Ascending aorta (tissue), 2 donors: ENCODE results near the gene ZNF497. TPM values are rescaled to one million over a fixed set of nuclear protein-coding genes. Genes with fewer than 3 reads are reported as not detected.

Source experiments
- DNase-seq, 2 donors: peaks; one replicate each; pipeline ENCODE4 v3.0.0-alpha.2; 2019; ENCODE audit warnings: low spot score in 2 of 2
- H3K27ac ChIP-seq, 2 donors: fragments of 200-600 bp; sonication (generic); one replicate each; pipeline ENCODE4 v1.5.1; 2016 to 2017; ENCODE audit warnings: mild to moderate bottlenecking in 1 of 2
- H3K27me3 ChIP-seq: fragments of 200-600 bp; sonication (generic); one replicate; pipeline ENCODE4 v1.5.1; 2017
- H3K36me3 ChIP-seq, 2 donors: fragments of 200-600 bp; sonication (generic); one replicate each; pipeline ENCODE4 v1.5.1; 2016
- H3K4me1 ChIP-seq, 2 donors: fragments of 200-600 bp; sonication (generic); one replicate each; pipeline ENCODE4 v1.5.1; 2016 to 2017; ENCODE audit warnings: mild to moderate bottlenecking in 1 of 2
- H3K4me3 ChIP-seq, 2 donors: fragments of 200-600 bp; sonication (generic); one replicate each; pipeline ENCODE4 v1.5.1; 2016 to 2017; ENCODE audit warnings: mild to moderate bottlenecking in 1 of 2
- H3K9me3 ChIP-seq, 2 donors: fragments of 200-600 bp; sonication (generic); one replicate each; pipeline ENCODE4 v1.5.1; 2016
- CTCF ChIP-seq, 3 experiments: fragments of 200-600 bp in 2 of 3; fragments of 450-650 bp in 1 of 3; sonication (generic) in 2 of 3; IDR thresholded peaks; one replicate each; pipeline ENCODE4 v1.5.1; 2016 to 2019; ENCODE audit warnings: antibody characterized with exemption in 3 of 3, mild to moderate bottlenecking in 1 of 3, moderate library complexity in 1 of 3
- intact Hi-C: fragments of 100-400 bp; cut with DNase I; formaldehyde crosslinking; loops from one replicate; pipeline ENCODE4 v1.15.1; 2023
- total RNA-seq: library from RNA; depleted of rRNA; stranded (reverse); fragments of >200 nt; gene quantifications from one replicate; pipeline ENCODE4 v1.1.0, GENCODE V29; 2016

ZNF497 gene
- total RNA-seq, 1 donor from 2014 or later = not detected

DNA sequence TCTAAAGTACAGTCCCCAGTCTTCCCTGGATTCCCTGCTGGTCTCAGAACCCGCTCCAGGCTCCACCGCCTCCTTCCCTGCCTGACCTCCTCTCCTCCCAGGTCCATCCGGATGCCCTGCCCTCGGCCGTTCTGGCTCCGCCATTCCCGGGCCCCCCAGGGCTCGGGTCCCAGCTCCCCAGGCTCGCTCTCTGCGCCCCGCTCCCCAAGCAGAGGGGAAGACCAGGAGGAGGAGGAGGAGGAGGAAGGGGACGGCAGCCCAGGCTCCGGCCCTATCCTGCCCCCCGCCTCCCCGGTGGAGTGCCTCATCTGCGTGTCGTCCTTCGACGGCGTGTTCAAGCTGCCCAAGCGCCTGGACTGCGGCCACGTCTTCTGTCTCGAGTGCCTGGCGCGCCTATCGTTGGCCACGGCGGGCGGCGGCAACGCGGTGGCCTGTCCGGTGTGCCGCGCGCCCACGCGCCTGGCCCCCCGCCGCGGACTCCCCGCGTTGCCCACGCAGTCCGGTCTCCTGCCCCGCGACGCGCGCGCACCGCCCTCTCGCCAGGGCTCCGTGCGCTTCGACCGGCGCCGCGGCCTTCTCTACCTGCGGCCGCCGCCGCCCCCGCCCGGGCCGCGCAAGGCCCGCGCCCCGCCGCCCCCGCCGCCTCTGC is 33.6 kb upstream of the ZNF497 start:
- TF ChIP-seq CTCF (IDR thresholded peaks at IDR 0.05) = no peak
- H3K27me3 ChIP-seq = no peaks in the 10 kb centered on the region
- intact Hi-C loops = no loop called here
- H3K27ac ChIP-seq = no peak overlapping the region
- peaks cover 27 to 39% of the 10 kb centered on the region in 2 donors for H3K36me3 ChIP-seq
- H3K9me3 ChIP-seq = no peaks in the 10 kb centered on the region
- H3K4me1 ChIP-seq = peaks cover 7 to 10% of the 10 kb centered on the region in 2 donors
- H3K4me3 ChIP-seq = no peak overlapping the region
- DNase-seq = no peak

GRCh38 chr19:58395220-58395978 is 32.8 kb upstream of the ZNF497 start, which contains the start of gene RNF225:
Gene RNF225 (plus strand): TSS chr19:58395656. CDS start chr19:58396090, 434 bp downstream.
- DNase-seq = no peak
- H3K36me3 ChIP-seq = peaks cover 27 to 46% of the 10 kb centered on the region in 2 donors
- H3K9me3 ChIP-seq = no peaks in the 10 kb centered on the region
- intact Hi-C loops = no loop called here
- H3K4me3 ChIP-seq = no peak within 1 kb of the TSS
- no peak for TF ChIP-seq CTCF (IDR thresholded peaks at IDR 0.05)
- H3K4me1 ChIP-seq = peaks cover 2 to 9% of the 10 kb centered on the region in 2 donors
- no peak within 1 kb of the TSS for H3K27ac ChIP-seq
- no peaks in the 10 kb centered on the region for H3K27me3 ChIP-seq

- H3K9me3 ChIP-seq = no peaks in the 10 kb centered on the region
- peaks cover 30 to 47% of the 10 kb centered on the region in 2 donors for H3K36me3 ChIP-seq
- H3K27me3 ChIP-seq = no peaks in the 10 kb centered on the region
- intact Hi-C loops = no loop called here
- H3K4me3 ChIP-seq = no peak overlapping the region
- no peak for DNase-seq
- peaks cover 0 to 4% of the 10 kb centered on the region in 2 donors for H3K4me1 ChIP-seq
- H3K27ac ChIP-seq = no peak overlapping the region
- no peak for TF ChIP-seq CTCF (IDR thresholded peaks at IDR 0.05)
Measured at GRCh38 chr19:58394821-58395219, 32.3 kb upstream of the ZNF497 start.

- Histone ChIP-seq H3K9me3 (no peaks in the 10 kb centered on the region), H3K36me3 (peaks cover 31 to 53% of the 10 kb centered on the region in 2 donors), H3K4me3 (no peak overlapping the region), H3K27me3 (no peaks in the 10 kb centered on the region), H3K27ac (no peak overlapping the region), H3K4me1 (peaks cover 0 to 4% of the 10 kb centered on the region in 2 donors)
- intact Hi-C loops = no loop called here
- no peak for DNase-seq
- no peak for TF ChIP-seq CTCF (IDR thresholded peaks at IDR 0.05)
Measured at GRCh38 chr19:58393725-58394033, 31.1 kb upstream of the ZNF497 start.

- no peak for TF ChIP-seq CTCF (IDR thresholded peaks at IDR 0.05)
- Histone ChIP-seq H3K27me3 (no peaks in the 10 kb centered on the region), H3K9me3 (no peaks in the 10 kb centered on the region), H3K4me1 (peaks cover 0 to 7% of the 10 kb centered on the region in 2 donors), H3K4me3 (no peak overlapping the region), H3K27ac (no peak overlapping the region), H3K36me3 (peaks cover 31 to 57% of the 10 kb centered on the region in 2 donors)
- intact Hi-C loops = no loop called here
- DNase-seq = no peak
Measured at GRCh38 chr19:58392945-58393724, 30.6 kb upstream of the ZNF497 start.
